HepG2 (cell line): ENCODE results near the gene KANTR. TPM values are rescaled to one million over a fixed set of nuclear protein-coding genes. Genes with fewer than 3 reads are reported as not detected.

Experiments
- ATAC-seq: fragments of 200-7000 bp; cut with Tn5 transposase; 3 replicates; pipeline ENCODE4 v1.9.1; 2020; ENCODE audit warnings: mild to moderate bottlenecking, moderate library complexity
- BruUV-seq: library from RNA; stranded (reverse); fragments of 400-500 nt; replicated peaks from 2 replicates; lab custom pipeline; 2021; lab: Mats Ljungman, UMichigan
- CTCF ChIA-PET: fragments of 300-600 bp; formaldehyde crosslinking; extraction: SDS; loops from one replicate; lab custom pipeline; 2021; ENCODE audit warnings: low total read pairs, inconsistent platforms, low intra/inter-chr PET ratio; lab: Yijun Ruan, JAX
- POLR2A ChIA-PET: fragments of 350-600 bp; sonication (Branson Sonifier 250); formaldehyde crosslinking; loops from one replicate; lab custom pipeline; 2020; ENCODE audit warnings: antibody characterized with exemption, inconsistent platforms; lab: Yijun Ruan, JAX
- DNase-seq: peaks from one replicate; pipeline ENCODE4 v3.0.0-alpha.2; 2015; ENCODE audit warnings: low spot score
- FAIRE-seq: peaks from 3 replicates; lab custom pipeline; 2011; peaks lifted over from hg19 to GRCh38; lab: Jason Lieb, UNC
- H2AFZ ChIP-seq: one replicate; pipeline ENCODE4 v1.6.1; 2011; ENCODE audit warnings: low read length, inconsistent platforms
- H3K27ac ChIP-seq: fragments of 300-600 bp; 3 replicates; pipeline ENCODE4 v1.8.0; 2011; ENCODE audit warnings: mixed run types, mild to moderate bottlenecking, mixed read lengths, low read length, inconsistent platforms; ENCODE audit not compliant: insufficient read depth; ENCODE audit errors: extremely low read length
- H3K27me3 ChIP-seq, 2 experiments: fragments of 200-600 bp in 1 of 2; 2 replicates in 1 of 2; 3 replicates in 1 of 2; pipeline versions ENCODE4 v1.6.0 to v1.8.0; 2011; ENCODE audit warnings: low read length in 2 of 2, mild to moderate bottlenecking in 2 of 2, moderate library complexity in 2 of 2, inconsistent platforms in 1 of 2; ENCODE audit not compliant: insufficient read depth in 2 of 2, control insufficient read depth in 1 of 2
- H3K36me3 ChIP-seq, 2 experiments: fragments of 200-600 bp in 1 of 2; replicated peaks in 1 of 2; 2 replicates in 1 of 2; 3 replicates in 1 of 2; pipeline versions ENCODE4 v1.5.1 to v1.8.0; 2011; ENCODE audit warnings: low read length in 2 of 2, inconsistent platforms in 1 of 2; ENCODE audit not compliant: insufficient read depth in 2 of 2, control insufficient read depth in 1 of 2
- H3K4me1 ChIP-seq: 2 replicates; pipeline ENCODE4 v1.5.1; 2012; ENCODE audit warnings: low read length, inconsistent platforms; ENCODE audit not compliant: insufficient read depth
- H3K4me2 ChIP-seq: 2 replicates; pipeline ENCODE4 v1.6.0; 2011; ENCODE audit warnings: low read depth, low read length, inconsistent platforms
- H3K4me3 ChIP-seq, 3 experiments: fragments of 200-600 bp in 1 of 3; sonication (generic), shearing (Covaris generic) in 1 of 3; replicated peaks in 1 of 3; 2 replicates each; pipeline ENCODE4 v1.5.1; 2011 to 2016; ENCODE audit warnings: low read length in 3 of 3, inconsistent platforms in 2 of 3, low read depth in 2 of 3, mild to moderate bottlenecking in 2 of 3, control low read depth in 1 of 3, mixed read lengths in 1 of 3; ENCODE audit not compliant: insufficient read depth in 1 of 3
- H3K79me2 ChIP-seq: one replicate; pipeline ENCODE4 v1.6.1; 2011; ENCODE audit warnings: low read length, inconsistent platforms; ENCODE audit not compliant: insufficient read depth
- H3K9ac ChIP-seq: 2 replicates; pipeline ENCODE4 v1.6.0; 2011; ENCODE audit warnings: mild to moderate bottlenecking, low read depth, low read length, inconsistent platforms; ENCODE audit not compliant: insufficient read depth
- H3K9me3 ChIP-seq: 2 replicates; pipeline ENCODE4 v1.5.1; 2012; ENCODE audit warnings: mild to moderate bottlenecking, low read length
- H4K20me1 ChIP-seq: 2 replicates; pipeline ENCODE4 v1.6.0; 2011; ENCODE audit warnings: inconsistent platforms, mild to moderate bottlenecking, low read length, moderate library complexity; ENCODE audit not compliant: insufficient read depth
- HDAC1 ChIP-seq: sonication (generic); formaldehyde crosslinking; IDR thresholded peaks from 2 replicates; pipeline ENCODE4 v1.5.1; 2020; ENCODE audit warnings: mild to moderate bottlenecking, missing genetic modification reagents
- XRCC5 ChIP-seq: fragments of 200-400 bp; formaldehyde crosslinking; optimal IDR thresholded peaks from 2 replicates; pipeline ENCODE3; 2017; ENCODE audit warnings: mild to moderate bottlenecking, low read length
- ZMYM3 ChIP-seq: sonication (generic); formaldehyde crosslinking; IDR thresholded peaks from 2 replicates; pipeline ENCODE4 v1.5.1; 2020; ENCODE audit warnings: mild to moderate bottlenecking, missing genetic modification reagents
- ZNF121 ChIP-seq: sonication (generic); formaldehyde crosslinking; IDR thresholded peaks from 2 replicates; pipeline ENCODE4 v1.5.0; 2020; ENCODE audit warnings: mild to moderate bottlenecking, missing genetic modification reagents
- ZNF564 ChIP-seq: sonication (generic); formaldehyde crosslinking; IDR thresholded peaks from 2 replicates; pipeline ENCODE4 v1.8.1; 2023; ENCODE audit warnings: mild to moderate bottlenecking, missing genetic modification reagents
- ZNF816 ChIP-seq: sonication (generic); formaldehyde crosslinking; IDR thresholded peaks from 2 replicates; pipeline ENCODE4 v1.8.0; 2022; ENCODE audit warnings: missing genetic modification reagents, mild to moderate bottlenecking, borderline replicate concordance
- WGBS: methylation state at CpG from one replicate; pipeline ENCODE4 v1.1.6; 2017; ENCODE audit warnings: low lambda C conversion rate; 5-methylcytosine and 5-hydroxymethylcytosine counted together
- in situ Hi-C: cut with HindIII; loops from 2 replicates; pipeline ENCODE4 v1.10.0; 2017; ENCODE audit warnings: low pct_unique_long_range_greater_than_20kb; ENCODE audit not compliant: extremely low pct_ligation_motif_present
- intact Hi-C: fragments of 100-400 bp; cut with micrococcal nuclease; formaldehyde crosslinking; loops from one replicate; pipeline ENCODE4 v1.10.0; 2022; ENCODE audit not compliant: unreplicated experiment
- polyA plus RNA-seq, 8 experiments: library from polyadenylated mRNA; depleted of rRNA in 3 of 8; stranded (reverse) in 7 of 8; unstranded in 1 of 8; fragments of >200 nt; fragmentation: Illumina TruSeq in 4 of 8; extraction: Trizol in 4 of 8; gene quantifications; 2 replicates each; pipeline versions ENCODE4 v1.2.1 to v1.2.3, GENCODE V29; 2011 to 2016; ENCODE audit warnings: low read depth in 4 of 8, missing spikeins in 1 of 8, mixed read lengths in 1 of 8; ENCODE audit not compliant: insufficient read depth in 1 of 8
- total RNA-seq, 5 experiments: library from RNA; depleted of rRNA; stranded (reverse); fragments of >200 nt; fragmentation: Illumina TruSeq; extraction: Trizol; gene quantifications; 2 replicates each; pipeline ENCODE4 v1.2.3, GENCODE V29; 2016; ENCODE audit warnings: low read depth in 1 of 5
- TF ChIP-seq, protein P1 (sequence below), 2 experiments: sonication (generic) in 1 of 2; formaldehyde crosslinking in 1 of 2; IDR thresholded peaks; 2 replicates each; pipeline versions ENCODE4 v1.4.0 to v1.6.1; 2018 to 2020; ENCODE audit warnings: missing genetic modification reagents in 2 of 2, borderline replicate concordance in 1 of 2, low read depth in 1 of 2, mild to moderate bottlenecking in 1 of 2, missing biosample characterization in 1 of 2
- TF ChIP-seq, protein P2 (sequence below): sonication (generic); formaldehyde crosslinking; IDR thresholded peaks from 2 replicates; pipeline ENCODE4 v1.9.0; 2021; ENCODE audit warnings: mild to moderate bottlenecking, missing genetic modification reagents

Gene KANTR
- total and polyA plus RNA-seq, 2 of the 13 experiments (the other 11 are each of a cell fraction or from before 2014, with no cell fraction given), result 4.4 to 9.0 TPM

DNA sequence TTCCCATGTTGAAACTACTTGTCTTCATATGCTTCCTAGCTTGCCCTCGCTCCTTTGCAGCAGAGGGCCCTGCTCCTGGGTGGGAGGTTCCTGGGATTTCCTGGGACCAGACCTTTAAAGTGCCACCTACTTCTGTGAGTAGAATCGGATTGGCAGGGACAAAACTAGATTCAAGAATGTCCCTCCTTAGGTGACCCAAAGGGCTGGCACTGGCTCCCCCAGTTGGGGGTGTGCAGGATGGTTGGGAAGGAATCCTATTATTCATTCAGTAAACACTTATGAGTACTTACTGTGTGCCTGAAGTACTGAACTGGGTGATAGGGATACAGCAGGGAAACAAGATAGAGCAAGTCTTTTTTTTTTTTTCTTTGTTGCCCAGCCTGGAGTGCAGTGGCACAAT lies 2.6 kb upstream of the KANTR start:
- no peaks in the 10 kb centered on the region for H4K20me1 ChIP-seq
- H2AFZ ChIP-seq, result no peak overlapping the region
- no peak overlapping the region for H3K4me2 ChIP-seq
- H3K4me1 ChIP-seq, result 0 out of 2 replicates have a peak, but pooled peaks cover 5% of the 10 kb centered on the region
- ATAC-seq (no peak), FAIRE-seq (no peak), DNase-seq (no peak)
- ChIA-PET POLR2A (no interaction called here), CTCF (no interaction called here)
- in situ Hi-C loops, result no loop called here
- H3K9me3 ChIP-seq, result no peaks in the 10 kb centered on the region
- intact Hi-C loops, result no loop called here
- no peaks in the 10 kb centered on the region for H3K36me3 ChIP-seq
- BruUV-seq, result no TSS peak
- H3K4me3 ChIP-seq, result no peak overlapping the region
- WGBS, result 0% methylated on average over 1 of the region's 2 CpGs
- no peaks in the 10 kb centered on the region; a peak in 1 of 5 replicates for H3K27me3 ChIP-seq
- TF ChIP-seq ZNF816 (CRISPR knock-in tag), result no peak
- H3K9ac ChIP-seq, result no peak overlapping the region
- H3K79me2 ChIP-seq, result peaks cover 10% of the 10 kb centered on the region
- no peak overlapping the region for H3K27ac ChIP-seq

DNA sequence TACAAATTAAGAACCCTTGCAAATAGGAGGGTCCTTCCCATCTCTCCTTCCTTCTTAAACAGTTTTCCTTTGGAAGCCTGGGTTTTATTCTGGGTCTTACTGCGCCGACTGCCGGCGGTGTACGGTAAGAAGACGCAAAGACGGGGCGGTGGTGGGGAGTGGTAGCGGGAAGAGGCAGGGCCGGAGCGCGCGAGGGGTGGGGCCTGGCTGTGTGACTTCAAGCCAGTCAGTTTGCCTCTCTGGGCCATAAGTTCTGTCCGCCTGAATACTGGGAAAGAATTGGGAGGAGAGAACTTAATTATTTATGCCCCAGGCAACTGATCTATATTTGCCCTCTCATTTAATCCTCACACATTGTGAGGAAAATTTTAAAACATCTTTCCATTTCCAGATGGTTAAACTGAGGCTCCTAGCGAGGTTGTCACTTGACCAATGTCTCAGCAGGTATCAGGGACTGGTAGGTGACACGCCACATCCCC lies 726 bp upstream of the KANTR start:
- ChIA-PET POLR2A (no interaction called here), CTCF (interaction anchor here (1.6 kb wide), 1 partner anchor 22 kb away, joined by 10 read pairs; no protein-coding TSS in a partner anchor)
- ATAC-seq (peak; percentile 80), DNase-seq (peak; percentile 58), FAIRE-seq (peak; percentile 56)
- WGBS, result 0% methylated on average over 3 of the region's 16 CpGs
- H3K4me2 ChIP-seq, result peak overlapping the region; percentile 82
- in situ Hi-C loops (no loop called here), intact Hi-C loops (loop anchor here (1.0 kb wide), 1 partner anchor 22 kb away; no protein-coding TSS in a partner anchor)
- no peaks in the 10 kb centered on the region for H4K20me1 ChIP-seq
- H3K9me3 ChIP-seq, result no peaks in the 10 kb centered on the region
- H3K36me3 ChIP-seq, result no peaks in the 10 kb centered on the region
- H3K4me1 ChIP-seq, result 0 out of 2 replicates have a peak, but pooled peaks cover 5% of the 10 kb centered on the region
- H3K79me2 ChIP-seq, result peaks cover 10% of the 10 kb centered on the region
- H3K27ac ChIP-seq, result peak overlapping the region; percentile 90
- peak overlapping the region; percentile 41; the same call in 1 of the 2 replicates for H3K9ac ChIP-seq
- H2AFZ ChIP-seq, result no peak overlapping the region
- peak overlapping the region; percentile 19 to 80 (median 52); a peak in 4 of 6 replicates for H3K4me3 ChIP-seq
- BruUV-seq, result no TSS peak
- H3K27me3 ChIP-seq, result no peaks in the 10 kb centered on the region; a peak in 1 of 5 replicates
- TF ChIP-seq, protein P1, sequence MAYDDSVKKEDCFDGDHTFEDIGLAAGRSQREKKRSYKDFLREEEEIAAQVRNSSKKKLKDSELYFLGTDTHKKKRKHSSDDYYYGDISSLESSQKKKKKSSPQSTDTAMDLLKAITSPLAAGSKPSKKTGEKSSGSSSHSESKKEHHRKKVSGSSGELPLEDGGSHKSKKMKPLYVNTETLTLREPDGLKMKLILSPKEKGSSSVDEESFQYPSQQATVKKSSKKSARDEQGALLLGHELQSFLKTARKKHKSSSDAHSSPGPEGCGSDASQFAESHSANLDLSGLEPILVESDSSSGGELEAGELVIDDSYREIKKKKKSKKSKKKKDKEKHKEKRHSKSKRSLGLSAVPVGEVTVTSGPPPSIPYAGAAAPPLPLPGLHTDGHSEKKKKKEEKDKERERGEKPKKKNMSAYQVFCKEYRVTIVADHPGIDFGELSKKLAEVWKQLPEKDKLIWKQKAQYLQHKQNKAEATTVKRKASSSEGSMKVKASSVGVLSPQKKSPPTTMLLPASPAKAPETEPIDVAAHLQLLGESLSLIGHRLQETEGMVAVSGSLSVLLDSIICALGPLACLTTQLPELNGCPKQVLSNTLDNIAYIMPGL (CRISPR knock-in tag; IDR thresholded peaks at IDR 0.05; ENCODE audit: borderline replicate concordance in 1 of 2, low read depth in 1 of 2), result peak in 1 of 2 experiments; percentile 42; a peak in 1 of 4 replicates
- TF ChIP-seq, protein P2, sequence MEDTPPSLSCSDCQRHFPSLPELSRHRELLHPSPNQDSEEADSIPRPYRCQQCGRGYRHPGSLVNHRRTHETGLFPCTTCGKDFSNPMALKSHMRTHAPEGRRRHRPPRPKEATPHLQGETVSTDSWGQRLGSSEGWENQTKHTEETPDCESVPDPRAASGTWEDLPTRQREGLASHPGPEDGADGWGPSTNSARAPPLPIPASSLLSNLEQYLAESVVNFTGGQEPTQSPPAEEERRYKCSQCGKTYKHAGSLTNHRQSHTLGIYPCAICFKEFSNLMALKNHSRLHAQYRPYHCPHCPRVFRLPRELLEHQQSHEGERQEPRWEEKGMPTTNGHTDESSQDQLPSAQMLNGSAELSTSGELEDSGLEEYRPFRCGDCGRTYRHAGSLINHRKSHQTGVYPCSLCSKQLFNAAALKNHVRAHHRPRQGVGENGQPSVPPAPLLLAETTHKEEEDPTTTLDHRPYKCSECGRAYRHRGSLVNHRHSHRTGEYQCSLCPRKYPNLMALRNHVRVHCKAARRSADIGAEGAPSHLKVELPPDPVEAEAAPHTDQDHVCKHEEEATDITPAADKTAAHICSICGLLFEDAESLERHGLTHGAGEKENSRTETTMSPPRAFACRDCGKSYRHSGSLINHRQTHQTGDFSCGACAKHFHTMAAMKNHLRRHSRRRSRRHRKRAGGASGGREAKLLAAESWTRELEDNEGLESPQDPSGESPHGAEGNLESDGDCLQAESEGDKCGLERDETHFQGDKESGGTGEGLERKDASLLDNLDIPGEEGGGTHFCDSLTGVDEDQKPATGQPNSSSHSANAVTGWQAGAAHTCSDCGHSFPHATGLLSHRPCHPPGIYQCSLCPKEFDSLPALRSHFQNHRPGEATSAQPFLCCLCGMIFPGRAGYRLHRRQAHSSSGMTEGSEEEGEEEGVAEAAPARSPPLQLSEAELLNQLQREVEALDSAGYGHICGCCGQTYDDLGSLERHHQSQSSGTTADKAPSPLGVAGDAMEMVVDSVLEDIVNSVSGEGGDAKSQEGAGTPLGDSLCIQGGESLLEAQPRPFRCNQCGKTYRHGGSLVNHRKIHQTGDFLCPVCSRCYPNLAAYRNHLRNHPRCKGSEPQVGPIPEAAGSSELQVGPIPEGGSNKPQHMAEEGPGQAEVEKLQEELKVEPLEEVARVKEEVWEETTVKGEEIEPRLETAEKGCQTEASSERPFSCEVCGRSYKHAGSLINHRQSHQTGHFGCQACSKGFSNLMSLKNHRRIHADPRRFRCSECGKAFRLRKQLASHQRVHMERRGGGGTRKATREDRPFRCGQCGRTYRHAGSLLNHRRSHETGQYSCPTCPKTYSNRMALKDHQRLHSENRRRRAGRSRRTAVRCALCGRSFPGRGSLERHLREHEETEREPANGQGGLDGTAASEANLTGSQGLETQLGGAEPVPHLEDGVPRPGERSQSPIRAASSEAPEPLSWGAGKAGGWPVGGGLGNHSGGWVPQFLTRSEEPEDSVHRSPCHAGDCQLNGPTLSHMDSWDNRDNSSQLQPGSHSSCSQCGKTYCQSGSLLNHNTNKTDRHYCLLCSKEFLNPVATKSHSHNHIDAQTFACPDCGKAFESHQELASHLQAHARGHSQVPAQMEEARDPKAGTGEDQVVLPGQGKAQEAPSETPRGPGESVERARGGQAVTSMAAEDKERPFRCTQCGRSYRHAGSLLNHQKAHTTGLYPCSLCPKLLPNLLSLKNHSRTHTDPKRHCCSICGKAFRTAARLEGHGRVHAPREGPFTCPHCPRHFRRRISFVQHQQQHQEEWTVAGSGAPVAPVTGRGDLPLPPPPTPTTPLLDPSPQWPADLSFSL (CRISPR knock-in tag), result no peak
- TF ChIP-seq ZNF121 (CRISPR knock-in tag), result no peak
- 0 out of 2 replicates have a peak, but pooled peaks have one; percentile 11 for TF ChIP-seq ZMYM3 (CRISPR knock-in tag)
- TF ChIP-seq ZNF564, result 0 out of 2 replicates have a peak, but pooled peaks have one; percentile 13
- TF ChIP-seq XRCC5, result peak; percentile 27
- TF ChIP-seq HDAC1 (CRISPR knock-in tag), result peak; percentile 43; the same call in 1 of the 2 replicates
